PC-9 (cell line): ENCODE results near the gene TEX29. TPM values are rescaled to one million over a fixed set of nuclear protein-coding genes. Genes with fewer than 3 reads are reported as not detected.

ENCODE experiments used
- BruUV-seq: library from RNA; stranded (reverse); fragments of 400-500 nt; replicated peaks from 2 replicates; lab custom pipeline; 2021; lab: Mats Ljungman, UMichigan
- CTCF ChIA-PET: fragments of 300-600 bp; sonication (Branson Sonifier 250); formaldehyde crosslinking; loops from one replicate; lab custom pipeline; 2022; ENCODE audit warnings: antibody characterized with exemption; lab: Charles Lee
- POLR2A ChIA-PET: fragments of 300-600 bp; sonication (Branson Sonifier 250); formaldehyde crosslinking; loops from one replicate; lab custom pipeline; 2022; ENCODE audit warnings: antibody characterized with exemption; ENCODE audit not compliant: unreplicated experiment; lab: Charles Lee
- DNase-seq, 2 experiments: peaks; one replicate each; pipeline versions ENCODE4 v3.0.0 to v3.0.0-alpha.2; 2015 to 2022; ENCODE audit warnings: mixed read lengths in 1 of 2
- H2AFZ ChIP-seq: fragments of 200-600 bp; sonication (generic); 2 replicates; pipeline ENCODE4 v1.8.1; 2017; ENCODE audit warnings: antibody characterized with exemption
- H3F3A ChIP-seq: fragments of 200-600 bp; sonication (generic); 2 replicates; pipeline ENCODE4 v1.8.1; 2017; ENCODE audit warnings: antibody characterized with exemption, mild to moderate bottlenecking, low read depth; ENCODE audit not compliant: insufficient read depth
- H3K27ac ChIP-seq: fragments of 200-600 bp; sonication (generic); 2 replicates; pipeline ENCODE4 v1.6.1; 2016; ENCODE audit warnings: mixed run types
- H3K27me3 ChIP-seq: fragments of 200-600 bp; sonication (generic); 2 replicates; pipeline ENCODE4 v1.6.1; 2016; ENCODE audit warnings: low read depth, mixed run types; ENCODE audit not compliant: insufficient read depth
- H3K36me3 ChIP-seq: fragments of 200-600 bp; sonication (generic); 2 replicates; pipeline ENCODE4 v1.6.1; 2016; ENCODE audit warnings: low read depth, mixed run types
- H3K4me1 ChIP-seq: fragments of 200-600 bp; sonication (generic); replicated peaks from 2 replicates; pipeline ENCODE4 v1.6.1; 2016; ENCODE audit warnings: mixed run types; ENCODE audit not compliant: insufficient read depth
- H3K4me2 ChIP-seq: fragments of 200-600 bp; sonication (generic); 2 replicates; pipeline ENCODE4 v1.6.1; 2017; ENCODE audit warnings: mixed run types
- H3K4me3 ChIP-seq: fragments of 200-600 bp; sonication (generic); 2 replicates; pipeline ENCODE4 v1.6.1; 2016; ENCODE audit warnings: mixed run types
- H3K79me2 ChIP-seq: fragments of 200-600 bp; sonication (generic); 2 replicates; pipeline ENCODE4 v1.6.1; 2017; ENCODE audit warnings: low read depth, mixed run types
- H3K9me2 ChIP-seq: fragments of 200-600 bp; sonication (generic); 2 replicates; pipeline ENCODE4 v1.8.1; 2017; ENCODE audit warnings: mild to moderate bottlenecking; ENCODE audit not compliant: insufficient read depth
- H3K9me3 ChIP-seq: fragments of 200-600 bp; sonication (generic); 2 replicates; pipeline ENCODE4 v1.8.1; 2016; ENCODE audit warnings: low read depth; ENCODE audit not compliant: insufficient read depth
- H4K20me1 ChIP-seq: fragments of 200-600 bp; sonication (generic); 2 replicates; pipeline ENCODE4 v1.8.1; 2017; ENCODE audit not compliant: insufficient read depth
- CTCF ChIP-seq: fragments of 200-600 bp; sonication (generic); conservative IDR thresholded peaks from 2 replicates; pipeline ENCODE4 v1.6.1; 2017; ENCODE audit warnings: mixed run types, antibody characterized with exemption, mild to moderate bottlenecking, moderate library complexity
- EZH2 ChIP-seq: fragments of 200-600 bp; sonication (generic); IDR thresholded peaks from 2 replicates; pipeline ENCODE4 v1.8.0; 2017; ENCODE audit warnings: antibody characterized with exemption, low read depth
- intact Hi-C: fragments of 100-400 bp; cut with micrococcal nuclease; formaldehyde crosslinking; loops from one replicate; pipeline ENCODE4 v1.10.0; 2022; ENCODE audit not compliant: unreplicated experiment
- total RNA-seq: library from RNA; stranded (reverse); gene quantifications from 2 replicates; pipeline ENCODE4 v1.2.3, GENCODE V29; 2021

Gene TEX29
- total RNA-seq, 1 experiment from 2014 or later = not detected

DNA sequence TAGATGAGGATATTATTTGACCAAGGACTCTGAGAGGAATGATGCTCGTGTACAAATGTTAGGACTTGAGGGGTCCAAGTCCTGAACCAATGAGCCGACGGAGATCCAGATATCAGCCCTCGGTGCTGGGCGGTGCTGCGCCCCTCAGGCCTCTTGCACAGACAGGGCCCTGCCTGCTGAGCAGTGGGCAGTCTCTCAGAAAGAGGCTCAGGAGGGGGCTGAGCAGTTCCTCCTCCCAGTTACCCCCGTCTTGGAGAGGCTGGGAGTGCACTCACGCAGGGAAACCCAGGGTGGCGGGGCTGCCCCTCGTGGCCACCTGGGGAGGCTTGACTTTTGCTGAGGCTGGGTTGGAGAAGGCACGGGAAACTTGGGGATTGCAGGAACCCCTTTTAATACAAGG lies 18.4 kb downstream of the TEX29 start:
- H3K9me2 ChIP-seq = no peaks in the 10 kb centered on the region
- ChIA-PET CTCF (no interaction called here), POLR2A (no interaction called here)
- TF ChIP-seq CTCF (no peak), EZH2 (peak; percentile 41; the same call in 1 of the 2 replicates)
- intact Hi-C loops = no loop called here
- H4K20me1 ChIP-seq = peaks cover 5% of the 10 kb centered on the region; the same call in 1 of the 2 replicates
- H3F3A ChIP-seq = no peaks in the 10 kb centered on the region
- H3K36me3 ChIP-seq = no peaks in the 10 kb centered on the region
- no peaks in the 10 kb centered on the region for H3K4me1 ChIP-seq
- no TSS peak for BruUV-seq
- no peak overlapping the region for H3K4me3 ChIP-seq
- no peaks in the 10 kb centered on the region for H3K79me2 ChIP-seq
- H3K4me2 ChIP-seq = no peak overlapping the region
- no peak overlapping the region for H3K27ac ChIP-seq
- H3K27me3 ChIP-seq = peaks cover 92% of the 10 kb centered on the region
- no peak for DNase-seq
- 0 out of 2 replicates have a peak, but pooled peaks cover 4% of the 10 kb centered on the region for H3K9me3 ChIP-seq
- H2AFZ ChIP-seq = no peak overlapping the region

DNA sequence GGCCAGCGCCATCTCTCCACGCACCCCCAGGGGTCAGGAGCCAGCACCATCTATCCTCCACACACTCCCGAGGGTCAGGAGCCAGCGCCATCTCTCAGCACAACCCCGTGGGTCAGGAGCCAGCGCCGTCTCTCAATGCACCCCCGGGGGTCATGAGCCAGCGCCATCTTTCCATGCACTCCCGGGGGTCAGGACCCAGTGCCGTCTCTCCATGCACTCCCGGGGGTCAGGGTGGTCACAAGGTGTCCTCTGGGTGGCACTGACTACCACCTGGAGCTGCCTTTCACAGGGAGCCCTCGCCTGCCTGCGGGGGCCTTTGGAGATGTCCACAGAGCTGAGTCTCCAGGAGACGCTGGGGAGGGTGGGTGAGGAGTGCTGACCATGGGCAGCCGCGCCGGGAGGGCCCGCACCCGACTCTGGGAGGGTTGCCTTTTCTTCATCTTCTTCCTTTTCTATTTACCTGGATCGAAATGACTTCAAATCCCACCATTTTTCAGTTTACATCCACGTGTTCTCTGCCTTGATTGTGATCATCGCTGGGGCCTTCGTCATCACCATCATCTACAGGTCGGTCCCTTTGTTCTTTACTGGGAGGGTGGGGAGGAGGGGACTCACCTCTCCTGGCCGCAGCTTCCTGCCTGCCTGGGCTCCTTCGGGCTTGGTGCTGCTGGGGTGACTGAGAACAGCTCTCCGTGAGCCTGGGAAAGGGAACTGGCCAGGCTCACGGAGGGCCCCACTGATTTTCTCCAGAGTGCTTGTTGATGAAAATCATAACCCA lies 19.1 kb downstream of the TEX29 start:
- DNase-seq = no peak
- Histone ChIP-seq H3K36me3 (no peaks in the 10 kb centered on the region), H3K4me3 (no peak overlapping the region), H3K9me3 (0 out of 2 replicates have a peak, but pooled peaks cover 4% of the 10 kb centered on the region), H2AFZ (no peak overlapping the region), H3F3A (no peaks in the 10 kb centered on the region), H3K27me3 (peaks cover 92% of the 10 kb centered on the region), H3K4me2 (no peak overlapping the region), H3K4me1 (no peaks in the 10 kb centered on the region), H4K20me1 (peaks cover 5% of the 10 kb centered on the region; the same call in 1 of the 2 replicates), H3K79me2 (no peaks in the 10 kb centered on the region), H3K9me2 (no peaks in the 10 kb centered on the region), H3K27ac (no peak overlapping the region)
- TF ChIP-seq CTCF (no peak), EZH2 (peak; percentile 95; the same call in 1 of the 2 replicates)
- ChIA-PET POLR2A (no interaction called here), CTCF (no interaction called here)
- no TSS peak for BruUV-seq
- intact Hi-C loops = no loop called here

DNA sequence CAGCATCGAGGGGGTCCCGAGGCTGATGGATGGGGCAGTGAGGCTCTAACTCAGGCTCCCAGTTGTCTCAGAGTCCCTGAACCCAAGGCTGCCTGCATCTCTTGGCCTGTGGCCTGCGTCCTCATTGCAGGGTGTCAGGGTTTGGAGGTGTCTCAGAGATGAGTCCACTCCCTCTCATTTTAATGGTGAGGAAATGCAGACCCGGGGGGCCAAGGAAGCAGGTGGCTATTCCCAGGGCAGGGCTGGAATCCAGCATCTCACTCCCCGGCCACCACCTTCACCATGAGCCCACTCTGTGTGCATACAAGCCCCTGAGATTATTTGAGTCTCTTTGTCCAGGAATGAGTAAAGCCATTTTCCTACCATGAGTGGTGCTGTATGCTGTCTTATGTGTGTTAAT lies 21.4 kb downstream of the TEX29 start:
- CTCF ChIA-PET = no interaction called here
- Histone ChIP-seq H3K4me3 (no peak overlapping the region), H3K27ac (no peak overlapping the region), H3K79me2 (no peaks in the 10 kb centered on the region), H3K4me1 (no peaks in the 10 kb centered on the region), H3K27me3 (peaks cover 91% of the 10 kb centered on the region), H3K9me3 (no peaks in the 10 kb centered on the region), H3K36me3 (no peaks in the 10 kb centered on the region), H4K20me1 (peaks cover 5% of the 10 kb centered on the region; the same call in 1 of the 2 replicates), H3K4me2 (no peak overlapping the region), H3F3A (no peaks in the 10 kb centered on the region), H3K9me2 (no peaks in the 10 kb centered on the region), H2AFZ (no peak overlapping the region)
- DNase-seq = no peak
- POLR2A ChIA-PET = no interaction called here
- BruUV-seq = no TSS peak
- TF ChIP-seq CTCF (no peak), EZH2 (no peak)
- intact Hi-C loops = no loop called here
